ENCODE results near the gene HSBP1L1. TPM values are rescaled to one million over a fixed set of nuclear protein-coding genes. Genes with fewer than 3 reads are reported as not detected.

The HSBP1L1 gene
- total RNA-seq, 4 donors from 2014 or later = 10.4 to 26.3 (median 19.4) TPM

DNA sequence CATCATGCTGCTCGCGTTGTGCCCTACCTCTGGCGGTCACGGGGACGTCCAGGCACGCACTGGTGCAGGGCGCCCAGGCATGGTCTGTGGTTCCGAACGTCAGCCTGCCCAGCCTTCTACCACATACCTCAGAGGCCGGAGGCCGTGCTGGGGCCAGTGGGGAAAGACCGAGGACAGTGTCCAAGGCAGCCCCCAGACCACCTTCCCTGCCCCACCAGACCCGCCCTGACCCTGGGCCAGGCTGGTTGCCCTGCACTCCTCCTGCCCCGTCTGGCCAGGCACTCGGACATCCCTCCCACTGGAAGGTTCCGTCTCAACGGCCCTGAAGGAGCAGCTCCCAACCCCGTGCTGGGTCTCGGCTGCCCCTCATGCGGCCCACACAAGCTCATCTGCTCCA is 45.8 kb upstream of the HSBP1L1 start:
- TF ChIP-seq CTCF (IDR thresholded peaks at IDR 0.05; ENCODE audit: low read depth) = no peak

- no peak for TF ChIP-seq CTCF (IDR thresholded peaks at IDR 0.05; ENCODE audit: low read depth)
Observed at GRCh38 chr18:79919089-79919488, 45.4 kb upstream of the HSBP1L1 start.

- no peak for TF ChIP-seq CTCF (IDR thresholded peaks at IDR 0.05; ENCODE audit: low read depth)
Observed at GRCh38 chr18:79921984-79922965, 42.2 kb upstream of the HSBP1L1 start.

DNA sequence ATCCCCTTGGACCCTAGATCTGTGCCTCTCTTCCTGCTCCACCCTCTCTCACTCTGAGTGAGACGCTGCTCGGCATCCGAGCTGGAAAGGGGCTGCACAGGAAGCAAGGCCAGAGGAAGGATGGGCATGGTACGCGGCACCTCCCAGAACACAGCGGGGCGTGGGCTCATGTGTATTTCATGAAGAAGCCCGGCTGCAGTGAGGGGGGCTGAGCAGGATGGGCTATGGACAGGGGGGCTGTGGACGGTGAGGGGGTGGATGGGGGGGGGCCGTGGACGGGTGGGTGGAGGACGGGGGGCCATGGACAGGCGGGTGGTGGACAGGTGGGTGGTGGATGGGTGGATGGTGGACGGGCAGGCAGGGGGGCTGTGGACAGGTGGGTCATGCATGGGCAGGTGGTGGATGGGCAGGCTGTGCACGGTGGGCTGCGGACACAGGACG is 41.5 kb upstream of the HSBP1L1 start:
- TF ChIP-seq CTCF (IDR thresholded peaks at IDR 0.05; ENCODE audit: low read depth) = no peak

GRCh38 chr18:79923896-79924585 is 40.4 kb upstream of the HSBP1L1 start:
- TF ChIP-seq CTCF (IDR thresholded peaks at IDR 0.05; ENCODE audit: low read depth) = no peak

DNA sequence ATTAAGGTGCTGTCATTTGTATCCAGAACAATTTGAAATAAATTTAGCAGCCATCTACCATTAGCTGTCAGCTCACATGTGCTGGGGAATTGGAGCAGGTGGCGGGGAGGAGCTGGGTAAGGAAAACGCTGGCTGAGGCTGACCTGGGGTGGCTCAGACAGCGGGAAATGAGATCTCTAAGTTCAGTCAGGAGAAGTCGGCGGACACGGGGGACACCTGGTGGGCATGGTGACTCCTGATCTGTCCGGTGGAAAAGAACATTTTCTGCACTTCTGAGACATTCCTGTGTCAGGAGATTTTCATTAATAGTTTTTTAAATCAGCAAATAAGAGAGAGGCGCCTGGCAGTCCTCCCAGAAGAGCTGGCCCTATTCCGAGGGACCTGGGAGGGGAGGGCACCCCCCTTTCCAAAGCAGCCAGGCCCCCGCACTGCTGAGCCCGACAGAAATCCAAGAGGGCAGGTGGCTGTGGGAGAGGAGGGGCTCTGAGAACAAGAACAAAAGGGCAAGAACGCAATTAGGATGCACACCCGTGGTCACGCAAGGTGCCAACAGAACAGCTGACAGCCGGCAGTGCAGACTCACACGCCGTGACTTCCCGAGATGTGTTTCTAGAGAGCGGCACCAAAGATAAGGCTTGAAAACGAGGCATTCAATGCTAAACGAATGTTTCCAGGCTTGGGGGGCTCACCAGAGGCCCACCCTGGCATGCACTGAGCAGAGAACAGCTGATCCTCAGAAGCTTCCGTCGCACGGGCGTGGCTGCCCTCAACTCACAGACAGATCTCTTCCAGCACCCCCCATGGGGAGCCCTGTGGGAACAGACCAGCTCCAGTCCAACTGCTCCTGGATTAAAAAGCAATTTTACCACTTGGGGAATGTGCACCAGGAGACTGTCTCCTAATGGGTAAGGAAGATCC is 39.4 kb upstream of the HSBP1L1 start:
- TF ChIP-seq CTCF (IDR thresholded peaks at IDR 0.05; ENCODE audit: low read depth) = no peak
